Stimulated activated CD4-positive, alpha-beta T cell treated with anti-CD3 and anti-CD28 coated beads, Interleukin-15, amount 100 ng/mL, for 48 hours (primary cell): Measurements from ENCODE around the gene AKR7A3.

Experiments
- DNase-seq, 2 donors: peaks; one replicate each; pipeline ENCODE4 v3.0.0-alpha.2; 2020; ENCODE audit warnings: low read depth in 2 of 2

Gene AKR7A3

GRCh38 chr1:19288324-19289241 is at the start of gene AKR7A3:
Gene AKR7A3 (minus strand): TSS chr1:19288770. CDS start chr1:19288709, 61 bp downstream.
- peak; percentile 33 to 58 for DNase-seq

- no peak for DNase-seq
Observed at GRCh38 chr1:19338323-19338762, 49.8 kb upstream of the AKR7A3 start.

GRCh38 chr1:19337289-19337688 is 48.7 kb upstream of the AKR7A3 start:
- no peak for DNase-seq

- DNase-seq = peak; percentile 60 to 73
Observed at GRCh38 chr1:19336543-19336942, 48.0 kb upstream of the AKR7A3 start.

GRCh38 chr1:19333587-19334354 is 45.2 kb upstream of the AKR7A3 start:
- DNase-seq = no peak

- DNase-seq = no peak
Observed at GRCh38 chr1:19332832-19333231, 44.3 kb upstream of the AKR7A3 start.

GRCh38 chr1:19331262-19331878 is 42.8 kb upstream of the AKR7A3 start:
- DNase-seq = no peak

GRCh38 chr1:19330449-19331135 is 42.0 kb upstream of the AKR7A3 start:
- no peak for DNase-seq

- DNase-seq = no peak
Observed at GRCh38 chr1:19329611-19330010, 41.0 kb upstream of the AKR7A3 start.

GRCh38 chr1:19329188-19329587 is 40.6 kb upstream of the AKR7A3 start:
- DNase-seq = no peak

- DNase-seq = no peak
Observed at GRCh38 chr1:19328486-19328885, 39.9 kb upstream of the AKR7A3 start.

- DNase-seq = no peak
Observed at GRCh38 chr1:19327736-19328135, 39.2 kb upstream of the AKR7A3 start.

- no peak for DNase-seq
Observed at GRCh38 chr1:19327301-19327700, 38.7 kb upstream of the AKR7A3 start.

GRCh38 chr1:19326748-19327065 is 38.1 kb upstream of the AKR7A3 start:
- no peak for DNase-seq

- no peak for DNase-seq
Observed at GRCh38 chr1:19325958-19326747, 37.6 kb upstream of the AKR7A3 start.

GRCh38 chr1:19325368-19325957 is 36.9 kb upstream of the AKR7A3 start:
- no peak for DNase-seq

GRCh38 chr1:19324665-19324990 is 36.1 kb upstream of the AKR7A3 start:
- DNase-seq = no peak

GRCh38 chr1:19323987-19324664 is 35.6 kb upstream of the AKR7A3 start:
- no peak for DNase-seq

- no peak for DNase-seq
Observed at GRCh38 chr1:19322481-19322880, 33.9 kb upstream of the AKR7A3 start.

- DNase-seq = no peak
Observed at GRCh38 chr1:19321071-19321470, 32.5 kb upstream of the AKR7A3 start.
